Ovary (tissue), 3 donors: ENCODE measurements around the gene SNAPC2.

Experiments
- CTCF ChIP-seq, 3 donors: fragments of 450-650 bp in 2 of 3; fragments of 200-600 bp in 1 of 3; IDR thresholded peaks; one replicate each; pipeline versions ENCODE4 v1.5.1 to v1.8.0; 2016 to 2022; ENCODE audit warnings: antibody characterized with exemption in 3 of 3, mild to moderate bottlenecking in 1 of 3
- EP300 ChIP-seq: sonication (generic); formaldehyde crosslinking; IDR thresholded peaks from one replicate; pipeline ENCODE4 v1.6.1; 2017; ENCODE audit warnings: antibody characterized with exemption
- POLR2A ChIP-seq: fragments of 450-650 bp; IDR thresholded peaks from one replicate; pipeline ENCODE4 v1.6.1; 2017; ENCODE audit warnings: antibody characterized with exemption, mild to moderate bottlenecking, moderate library complexity
- donor health status: DM: no; HTN: no; CAD: no.

GRCh38 chr19:7888145-7888825, 31.9 kb upstream of the SNAPC2 start, which contains the start of gene LRRC8E:
- TF ChIP-seq CTCF (IDR thresholded peaks at IDR 0.05) (no peak), POLR2A (no peak), EP300 (no peak)
